ENCODE results near the gene DCX.

DNA sequence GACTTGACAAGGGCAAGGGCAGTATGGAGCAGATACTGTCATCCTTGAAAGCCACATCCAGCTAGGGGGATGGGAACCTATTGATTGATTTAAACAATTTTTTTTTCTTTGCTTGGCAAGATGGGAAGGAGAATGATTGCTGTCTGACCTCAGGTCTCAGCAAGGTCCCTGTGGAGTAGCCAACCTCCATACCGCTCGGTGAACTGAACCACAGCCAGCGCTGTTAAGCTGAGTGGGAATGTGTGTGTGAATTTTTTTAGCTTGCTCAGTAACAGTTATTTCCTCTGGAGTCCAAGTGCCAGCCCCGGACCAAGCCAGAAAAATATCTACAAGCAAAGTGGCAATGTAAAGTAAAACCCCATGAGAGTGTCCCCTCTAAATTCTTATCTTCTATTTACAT is 25.9 kb downstream of the DCX start:
- no peak for TF ChIP-seq POLR2A (IDR thresholded peaks at IDR 0.05; ENCODE audit: borderline replicate concordance, extremely low read depth, insufficient read depth, insufficient read length)
- TF ChIP-seq POLR2AphosphoS5 (IDR thresholded peaks at IDR 0.05; ENCODE audit: low read depth, low read length), result no peak
- no peak for TF ChIP-seq EZH2phosphoT487 (IDR thresholded peaks at IDR 0.05; ENCODE audit: borderline replicate concordance)
- TF ChIP-seq SP1 (IDR thresholded peaks at IDR 0.05; ENCODE audit: low read depth), result no peak
- TF ChIP-seq, protein P1, sequence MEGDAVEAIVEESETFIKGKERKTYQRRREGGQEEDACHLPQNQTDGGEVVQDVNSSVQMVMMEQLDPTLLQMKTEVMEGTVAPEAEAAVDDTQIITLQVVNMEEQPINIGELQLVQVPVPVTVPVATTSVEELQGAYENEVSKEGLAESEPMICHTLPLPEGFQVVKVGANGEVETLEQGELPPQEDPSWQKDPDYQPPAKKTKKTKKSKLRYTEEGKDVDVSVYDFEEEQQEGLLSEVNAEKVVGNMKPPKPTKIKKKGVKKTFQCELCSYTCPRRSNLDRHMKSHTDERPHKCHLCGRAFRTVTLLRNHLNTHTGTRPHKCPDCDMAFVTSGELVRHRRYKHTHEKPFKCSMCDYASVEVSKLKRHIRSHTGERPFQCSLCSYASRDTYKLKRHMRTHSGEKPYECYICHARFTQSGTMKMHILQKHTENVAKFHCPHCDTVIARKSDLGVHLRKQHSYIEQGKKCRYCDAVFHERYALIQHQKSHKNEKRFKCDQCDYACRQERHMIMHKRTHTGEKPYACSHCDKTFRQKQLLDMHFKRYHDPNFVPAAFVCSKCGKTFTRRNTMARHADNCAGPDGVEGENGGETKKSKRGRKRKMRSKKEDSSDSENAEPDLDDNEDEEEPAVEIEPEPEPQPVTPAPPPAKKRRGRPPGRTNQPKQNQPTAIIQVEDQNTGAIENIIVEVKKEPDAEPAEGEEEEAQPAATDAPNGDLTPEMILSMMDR (IDR thresholded peaks at IDR 0.05 in 2 of 3, conservative IDR thresholded peaks at IDR 0.05 in 1 of 3; ENCODE audit: borderline replicate concordance in 1 of 3, insufficient read depth in 1 of 3, low read depth in 2 of 3, low read length in 2 of 3), result no peak
- TF ChIP-seq, protein P2, sequence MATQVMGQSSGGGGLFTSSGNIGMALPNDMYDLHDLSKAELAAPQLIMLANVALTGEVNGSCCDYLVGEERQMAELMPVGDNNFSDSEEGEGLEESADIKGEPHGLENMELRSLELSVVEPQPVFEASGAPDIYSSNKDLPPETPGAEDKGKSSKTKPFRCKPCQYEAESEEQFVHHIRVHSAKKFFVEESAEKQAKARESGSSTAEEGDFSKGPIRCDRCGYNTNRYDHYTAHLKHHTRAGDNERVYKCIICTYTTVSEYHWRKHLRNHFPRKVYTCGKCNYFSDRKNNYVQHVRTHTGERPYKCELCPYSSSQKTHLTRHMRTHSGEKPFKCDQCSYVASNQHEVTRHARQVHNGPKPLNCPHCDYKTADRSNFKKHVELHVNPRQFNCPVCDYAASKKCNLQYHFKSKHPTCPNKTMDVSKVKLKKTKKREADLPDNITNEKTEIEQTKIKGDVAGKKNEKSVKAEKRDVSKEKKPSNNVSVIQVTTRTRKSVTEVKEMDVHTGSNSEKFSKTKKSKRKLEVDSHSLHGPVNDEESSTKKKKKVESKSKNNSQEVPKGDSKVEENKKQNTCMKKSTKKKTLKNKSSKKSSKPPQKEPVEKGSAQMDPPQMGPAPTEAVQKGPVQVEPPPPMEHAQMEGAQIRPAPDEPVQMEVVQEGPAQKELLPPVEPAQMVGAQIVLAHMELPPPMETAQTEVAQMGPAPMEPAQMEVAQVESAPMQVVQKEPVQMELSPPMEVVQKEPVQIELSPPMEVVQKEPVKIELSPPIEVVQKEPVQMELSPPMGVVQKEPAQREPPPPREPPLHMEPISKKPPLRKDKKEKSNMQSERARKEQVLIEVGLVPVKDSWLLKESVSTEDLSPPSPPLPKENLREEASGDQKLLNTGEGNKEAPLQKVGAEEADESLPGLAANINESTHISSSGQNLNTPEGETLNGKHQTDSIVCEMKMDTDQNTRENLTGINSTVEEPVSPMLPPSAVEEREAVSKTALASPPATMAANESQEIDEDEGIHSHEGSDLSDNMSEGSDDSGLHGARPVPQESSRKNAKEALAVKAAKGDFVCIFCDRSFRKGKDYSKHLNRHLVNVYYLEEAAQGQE (IDR thresholded peaks at IDR 0.05; ENCODE audit: low read depth), result no peak
- no peak for TF ChIP-seq RAD21 (IDR thresholded peaks at IDR 0.05; ENCODE audit: low read depth)
- TF ChIP-seq YY1 (IDR thresholded peaks at IDR 0.05; ENCODE audit: extremely low read depth, insufficient replicate concordance, low read depth, low read length), result no peak

All from HCT116 (cell line).